HCT116 (cell line): ENCODE data around the gene MAFG. TPM values are rescaled to one million over a fixed set of nuclear protein-coding genes. Genes with fewer than 3 reads are reported as not detected.

ENCODE experiments used
- ATAC-seq: fragments of 200-7000 bp; cut with Tn5 transposase; 2 replicates; pipeline ENCODE4 v1.9.1; 2020; ENCODE audit warnings: mild to moderate bottlenecking, moderate library complexity
- BruUV-seq: library from RNA; stranded (reverse); fragments of 400-500 nt; replicated peaks from 2 replicates; lab custom pipeline; 2021; lab: Mats Ljungman, UMichigan
- CTCF ChIA-PET: fragments of 300-600 bp; sonication (Branson Sonifier 250); formaldehyde crosslinking; loops from one replicate; lab custom pipeline; 2021; ENCODE audit warnings: antibody characterized with exemption; lab: Charles Lee
- POLR2A ChIA-PET: fragments of 300-600, 350-600 bp; sonication (Branson Sonifier 250); formaldehyde crosslinking; loops from one replicate; lab custom pipeline; 2021; ENCODE audit warnings: antibody characterized with exemption; lab: Charles Lee
- RAD21 ChIA-PET, 2 experiments: fragments of 300-600 bp; sonication (Branson Sonifier 250); formaldehyde crosslinking; loops; one replicate each; lab custom pipeline; 2023; ENCODE audit warnings: low total read pairs in 2 of 2; ENCODE audit not compliant: uncharacterized antibody in 2 of 2, unreplicated experiment in 2 of 2, low non-redundant PET in 1 of 2; lab: Charles Lee
- DNase-seq: peaks from one replicate; pipeline ENCODE4 v3.0.0-alpha.2; 2010; ENCODE audit warnings: low read depth, low spot score
- H2AFZ ChIP-seq: fragments of 200-600 bp; shearing (Covaris generic), sonication (generic); 2 replicates; pipeline ENCODE4 v1.6.1; 2017; ENCODE audit warnings: low read depth, mixed run types, mixed read lengths, antibody characterized with exemption, low read length; ENCODE audit not compliant: poor library complexity, severe bottlenecking
- H3K27ac ChIP-seq: 2 replicates; pipeline ENCODE4 v1.5.1; 2012; ENCODE audit warnings: low read depth, low read length
- H3K27me3 ChIP-seq: fragments of 200-600 bp; sonication (generic); 2 replicates; pipeline ENCODE4 v1.6.1; 2016; ENCODE audit warnings: mixed run types, low read length, mixed read lengths; ENCODE audit not compliant: insufficient read depth
- H3K36me3 ChIP-seq, 2 experiments: fragments of 200-500 bp in 1 of 2; fragments of 200-600 bp in 1 of 2; sonication (Bioruptor generic) in 1 of 2; sonication (generic) in 1 of 2; 2 replicates each; pipeline versions ENCODE4 v1.5.1 to v1.6.1; 2014 to 2016; ENCODE audit warnings: low read length in 2 of 2, inconsistent platforms in 1 of 2, mixed read lengths in 1 of 2, mixed run types in 1 of 2; ENCODE audit not compliant: insufficient read depth in 2 of 2, control insufficient read depth in 1 of 2
- H3K4me1 ChIP-seq, 2 experiments: fragments of 200-600 bp in 1 of 2; sonication (generic) in 1 of 2; 2 replicates each; pipeline versions ENCODE4 v1.5.1 to v1.6.1; 2012 to 2017; ENCODE audit warnings: low read length in 2 of 2, inconsistent platforms in 1 of 2, mild to moderate bottlenecking in 1 of 2, mixed read lengths in 1 of 2, mixed run types in 1 of 2, moderate library complexity in 1 of 2; ENCODE audit not compliant: insufficient read depth in 2 of 2, control insufficient read depth in 1 of 2
- H3K4me2 ChIP-seq: fragments of 200-600 bp; sonication (generic); 2 replicates; pipeline ENCODE4 v1.6.1; 2017; ENCODE audit warnings: mixed run types, low read length, mixed read lengths
- H3K4me3 ChIP-seq, 2 experiments: fragments of 200-600 bp in 1 of 2; sonication (generic) in 1 of 2; replicated peaks in 1 of 2; 2 replicates each; pipeline ENCODE4 v1.5.1; 2011 to 2016; ENCODE audit warnings: low read length in 2 of 2, control low read depth in 1 of 2, low read depth in 1 of 2, mild to moderate bottlenecking in 1 of 2, mixed read lengths in 1 of 2, mixed run types in 1 of 2
- H3K79me2 ChIP-seq: fragments of 200-600 bp; sonication (generic); 2 replicates; pipeline ENCODE4 v1.6.1; 2017; ENCODE audit warnings: mild to moderate bottlenecking, mixed run types, low read length, moderate library complexity, mixed read lengths; ENCODE audit not compliant: insufficient read depth
- H3K9ac ChIP-seq: fragments of 200-600 bp; sonication (generic); 2 replicates; pipeline ENCODE4 v1.6.1; 2016; ENCODE audit warnings: low read length, mixed read lengths
- H3K9me2 ChIP-seq: fragments of 200-600 bp; sonication (generic), shearing (Covaris generic); 2 replicates; pipeline ENCODE4 v1.6.1; 2017; ENCODE audit warnings: mixed run types, mild to moderate bottlenecking, moderate library complexity; ENCODE audit not compliant: insufficient read depth
- H3K9me3 ChIP-seq, 2 experiments: fragments of 200-500 bp in 1 of 2; fragments of 200-600 bp in 1 of 2; sonication (Bioruptor generic) in 1 of 2; sonication (generic) in 1 of 2; 2 replicates each; pipeline ENCODE4 v1.6.1; 2014 to 2017; ENCODE audit warnings: low read length in 2 of 2, mixed read lengths in 2 of 2, inconsistent platforms in 1 of 2, low read depth in 1 of 2, mild to moderate bottlenecking in 1 of 2, mixed run types in 1 of 2, moderate library complexity in 1 of 2; ENCODE audit not compliant: control insufficient read depth in 1 of 2, insufficient read depth in 1 of 2
- H4K20me1 ChIP-seq: fragments of 200-600 bp; sonication (generic), shearing (Covaris generic); 2 replicates; pipeline ENCODE4 v1.6.1; 2017; ENCODE audit warnings: mixed run types, mild to moderate bottlenecking, moderate library complexity; ENCODE audit not compliant: insufficient read depth
- CEBPB ChIP-seq: IDR thresholded peaks from 2 replicates; pipeline ENCODE4 v1.6.1; 2012; ENCODE audit warnings: low read depth
- ELF1 ChIP-seq: IDR thresholded peaks from 2 replicates; pipeline ENCODE4 v1.6.1; 2012; ENCODE audit warnings: low read depth, borderline replicate concordance
- EZH2phosphoT487 ChIP-seq: fragments of 200-600 bp; IDR thresholded peaks from 2 replicates; pipeline ENCODE4 v1.6.1; 2018; ENCODE audit warnings: antibody characterized with exemption, borderline replicate concordance
- JUND ChIP-seq: IDR thresholded peaks from 2 replicates; pipeline ENCODE4 v1.6.1; 2012
- MAX ChIP-seq: IDR thresholded peaks from 2 replicates; pipeline ENCODE4 v1.6.1; 2012
- POLR2A ChIP-seq: IDR thresholded peaks from 2 replicates; pipeline ENCODE4 v1.7.0; 2011; ENCODE audit warnings: borderline replicate concordance; ENCODE audit not compliant: insufficient read depth, insufficient read length; ENCODE audit errors: extremely low read depth
- POLR2AphosphoS5 ChIP-seq: IDR thresholded peaks from 2 replicates; pipeline ENCODE4 v1.6.1; 2011; ENCODE audit warnings: mild to moderate bottlenecking, low read depth, low read length, moderate library complexity
- RAD21 ChIP-seq: IDR thresholded peaks from 2 replicates; pipeline ENCODE4 v1.6.1; 2012; ENCODE audit warnings: low read depth, mild to moderate bottlenecking
- SIN3A ChIP-seq: IDR thresholded peaks from 2 replicates; pipeline ENCODE4 v1.6.1; 2012; ENCODE audit warnings: low read depth
- SRF ChIP-seq: IDR thresholded peaks from 2 replicates; pipeline ENCODE4 v1.6.1; 2012; ENCODE audit warnings: low read depth
- YY1 ChIP-seq: IDR thresholded peaks from 2 replicates; pipeline ENCODE4 v1.6.1; 2011; ENCODE audit warnings: low read length, low read depth, moderate library complexity, mild to moderate bottlenecking; ENCODE audit not compliant: insufficient replicate concordance; ENCODE audit errors: extremely low read depth
- ZBTB33 ChIP-seq: IDR thresholded peaks from 2 replicates; pipeline ENCODE4 v1.6.1; 2011; ENCODE audit warnings: mild to moderate bottlenecking, low read length, moderate library complexity; ENCODE audit not compliant: insufficient replicate concordance; ENCODE audit errors: extremely low read depth
- ZFX ChIP-seq: fragments of 450-650 bp; IDR thresholded peaks from 2 replicates; pipeline ENCODE4 v1.6.1; 2017
- ZNF274 ChIP-seq: fragments of 200-500 bp; sonication (Bioruptor generic); IDR thresholded peaks from 2 replicates; pipeline ENCODE4 v1.6.1; 2014; ENCODE audit warnings: mild to moderate bottlenecking, low read depth, low read length, inconsistent platforms
- intact Hi-C: fragments of 100-400 bp; cut with micrococcal nuclease; formaldehyde crosslinking; loops from 2 replicates; pipeline ENCODE4 v1.10.0; 2022
- total RNA-seq: library from RNA; stranded (reverse); gene quantifications from one replicate; pipeline ENCODE4 v1.2.1, GENCODE V29; 2021; ENCODE audit not compliant: unreplicated experiment
- TF ChIP-seq, protein P1 (sequence below): IDR thresholded peaks from 2 replicates; pipeline ENCODE4 v1.6.1; 2012

The MAFG gene
- total RNA-seq, 1 experiment from 2014 or later: 46.8 TPM

DNA sequence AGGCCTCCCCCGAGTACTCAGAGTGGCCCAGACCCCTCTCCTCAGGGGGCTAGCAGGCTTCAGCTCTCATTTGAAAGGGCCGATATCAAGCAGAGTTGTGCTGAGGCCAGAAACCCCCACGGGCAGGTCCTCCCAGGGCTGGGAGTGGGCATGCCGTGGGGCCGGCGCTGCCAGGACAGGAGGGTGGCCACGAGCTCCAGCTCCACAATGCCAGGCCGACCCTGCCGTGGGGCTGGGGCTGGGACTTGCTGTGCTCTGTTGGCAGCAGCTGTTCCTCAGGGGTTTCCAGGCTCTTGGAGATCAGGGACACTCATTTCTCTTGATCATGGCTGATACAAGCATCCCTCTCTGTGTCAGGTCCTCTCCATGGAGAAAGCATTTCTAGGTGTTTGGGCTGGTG, 28.6 kb downstream of the MAFG start:
- DNase-seq (no peak), ATAC-seq (peak; percentile 4)
- Histone ChIP-seq H4K20me1 (no peaks in the 10 kb centered on the region), H3K27me3 (no peaks in the 10 kb centered on the region), H3K4me3 (peak overlapping the region in 1 of 2 experiments; percentile 13; a peak in 2 of 4 replicates), H3K9me2 (no peaks in the 10 kb centered on the region), H3K36me3 (peaks cover 11 to 30% of the 10 kb centered on the region in 2 experiments; a peak in 2 of 4 replicates), H3K9me3 (no peaks in the 10 kb centered on the region), H3K79me2 (peaks cover 12% of the 10 kb centered on the region), H2AFZ (no peak overlapping the region), H3K27ac (peak overlapping the region; percentile 85), H3K4me2 (peak overlapping the region; percentile 60), H3K9ac (peak overlapping the region; percentile 47), H3K4me1 (peaks cover 24 to 52% of the 10 kb centered on the region in 2 experiments)
- POLR2A ChIA-PET: no interaction called here
- CTCF ChIA-PET: no interaction called here
- intact Hi-C loops: no loop called here
- no TSS peak for BruUV-seq
- no peak for TF ChIP-seq POLR2A
- TF ChIP-seq ZFX: no peak
- no peak for TF ChIP-seq SRF
- TF ChIP-seq RAD21: no peak
- no peak for TF ChIP-seq SIN3A
- TF ChIP-seq EZH2phosphoT487: no peak
- TF ChIP-seq JUND: no peak
- TF ChIP-seq ZNF274: no peak
- TF ChIP-seq MAX: no peak
- no peak for TF ChIP-seq ELF1
- TF ChIP-seq POLR2AphosphoS5: no peak
- TF ChIP-seq YY1: no peak
- TF ChIP-seq ZBTB33: no peak
- no peak for TF ChIP-seq CEBPB
- TF ChIP-seq, protein P1, sequence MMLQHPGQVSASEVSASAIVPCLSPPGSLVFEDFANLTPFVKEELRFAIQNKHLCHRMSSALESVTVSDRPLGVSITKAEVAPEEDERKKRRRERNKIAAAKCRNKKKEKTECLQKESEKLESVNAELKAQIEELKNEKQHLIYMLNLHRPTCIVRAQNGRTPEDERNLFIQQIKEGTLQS: no peak
- RAD21 ChIA-PET: no interaction called here
